Embryonic facial prominence (tissue), 1 donor: ENCODE data around the gene RARRES2.

Experiments used
- DNase-seq: peaks from one replicate; pipeline ENCODE4 v3.0.0-alpha.2; 2016; ENCODE audit errors: extremely low spot score

RARRES2 gene

DNA sequence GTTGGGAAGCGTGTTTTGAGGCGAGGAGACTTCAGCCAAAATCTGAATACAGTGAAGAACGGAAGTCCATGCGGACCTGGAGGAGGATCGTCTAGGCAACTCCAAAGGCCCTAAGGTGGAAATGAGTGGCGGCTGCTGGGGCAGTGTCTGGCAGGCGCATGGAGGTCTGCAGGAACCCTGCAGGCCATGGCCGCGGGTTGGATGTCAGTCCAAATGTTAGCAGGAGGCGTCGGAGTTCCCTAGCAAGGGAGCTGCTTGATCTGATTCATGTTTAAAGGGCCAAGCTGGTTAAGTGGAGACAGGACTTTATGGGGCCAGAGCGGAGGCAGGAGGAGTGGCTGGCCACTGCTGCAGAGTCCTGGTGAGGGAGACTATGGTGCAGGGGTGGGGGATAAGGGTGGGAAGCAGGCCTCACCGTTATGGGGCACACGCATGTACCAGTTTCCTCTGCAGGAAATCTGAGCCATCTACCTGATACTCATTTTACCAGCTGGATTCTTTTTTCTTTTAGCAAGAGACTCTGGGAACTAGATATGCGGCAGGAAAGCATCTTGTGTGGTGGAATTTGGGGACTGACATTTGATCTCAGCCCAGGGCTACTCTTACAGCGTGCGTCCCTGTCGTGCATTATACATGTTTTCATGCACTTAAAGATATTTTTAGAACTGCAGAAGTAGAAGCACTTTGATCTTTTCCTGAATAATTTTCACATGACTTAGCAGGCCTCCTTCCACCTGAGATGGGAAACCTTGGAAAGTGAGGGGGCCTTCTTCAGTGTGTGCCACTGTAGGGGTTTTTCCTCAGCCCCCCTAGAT, 20.6 kb upstream of the RARRES2 start:
- DNase-seq, result no peak

DNA sequence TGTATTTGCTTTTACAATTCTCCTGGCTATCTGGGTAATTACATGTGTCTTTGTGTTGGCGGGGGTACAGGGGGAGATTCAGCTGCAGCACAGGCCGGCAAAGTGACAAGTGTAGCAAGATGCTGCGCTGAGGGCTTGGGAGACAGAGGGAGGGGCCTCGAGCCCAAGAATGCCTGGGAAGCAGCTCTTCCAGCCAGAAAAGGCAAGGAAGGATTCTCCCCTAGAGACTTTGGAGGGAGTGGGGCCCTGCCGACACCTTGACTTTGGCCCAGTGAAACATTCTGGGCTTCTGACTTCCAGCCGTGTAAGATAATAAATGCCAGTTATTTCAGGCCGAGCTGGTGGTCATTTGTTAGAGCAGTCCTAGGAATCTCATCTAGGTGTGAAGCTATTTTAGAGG, 20.0 kb upstream of the RARRES2 start:
- no peak for DNase-seq

DNA sequence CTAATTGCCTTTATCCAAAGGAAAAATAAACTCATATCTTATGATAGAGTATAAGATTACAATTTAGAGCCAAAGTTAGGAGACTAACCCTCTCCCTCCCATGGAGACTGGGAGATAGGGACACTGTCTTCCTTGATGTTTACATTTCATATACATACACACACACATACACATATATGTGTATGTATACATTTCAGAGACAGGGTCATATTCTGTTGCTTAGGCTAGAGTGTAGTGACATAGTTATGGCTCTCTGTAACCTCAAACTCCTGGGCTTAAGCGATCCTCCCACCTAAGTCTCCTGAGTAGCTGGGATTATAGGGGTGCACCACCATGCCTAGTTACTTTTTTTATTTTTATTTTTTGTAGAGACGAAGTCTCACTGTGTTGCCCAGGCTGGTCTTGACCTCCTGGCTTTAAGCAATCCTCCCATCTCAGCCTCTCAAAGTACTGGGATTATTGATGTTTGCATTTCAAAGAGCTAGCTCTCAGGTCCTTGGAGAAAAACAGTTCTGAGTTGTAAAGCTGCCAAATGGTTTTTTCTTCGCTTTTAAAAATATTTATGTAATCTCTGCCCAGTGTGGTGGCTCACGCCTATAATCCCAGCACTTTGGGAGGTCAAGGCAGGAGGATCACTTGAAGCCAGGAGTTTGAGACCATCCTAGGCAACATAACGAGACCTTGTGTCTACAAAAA, 19.1 kb upstream of the RARRES2 start:
- no peak for DNase-seq

DNA sequence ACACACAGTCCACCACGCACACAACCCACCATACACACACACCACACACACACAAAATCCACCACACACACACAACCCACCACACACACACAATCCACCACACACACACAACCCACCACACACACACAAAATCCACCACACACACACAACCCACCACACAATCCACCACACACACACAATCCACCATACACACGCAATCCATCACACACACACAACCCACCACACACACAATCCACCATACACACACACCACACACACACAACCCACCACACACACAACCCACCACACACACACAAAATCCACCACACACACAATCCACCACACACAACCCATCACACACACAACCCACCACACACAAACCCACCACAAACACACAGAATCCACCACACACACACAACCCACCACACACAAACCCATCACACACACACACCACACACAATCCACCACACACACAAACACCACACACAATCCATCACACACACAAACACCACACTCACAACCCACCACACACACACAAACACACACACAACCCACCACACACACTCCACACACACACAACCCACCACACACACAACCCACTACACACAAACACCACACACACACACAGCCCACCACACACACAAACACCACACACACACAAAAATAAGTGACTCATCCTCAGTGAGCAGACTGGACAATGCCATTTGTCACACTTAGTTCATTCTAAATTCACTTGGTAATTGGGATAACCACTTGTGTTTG, 18.4 kb upstream of the RARRES2 start:
- DNase-seq, result no peak

DNA sequence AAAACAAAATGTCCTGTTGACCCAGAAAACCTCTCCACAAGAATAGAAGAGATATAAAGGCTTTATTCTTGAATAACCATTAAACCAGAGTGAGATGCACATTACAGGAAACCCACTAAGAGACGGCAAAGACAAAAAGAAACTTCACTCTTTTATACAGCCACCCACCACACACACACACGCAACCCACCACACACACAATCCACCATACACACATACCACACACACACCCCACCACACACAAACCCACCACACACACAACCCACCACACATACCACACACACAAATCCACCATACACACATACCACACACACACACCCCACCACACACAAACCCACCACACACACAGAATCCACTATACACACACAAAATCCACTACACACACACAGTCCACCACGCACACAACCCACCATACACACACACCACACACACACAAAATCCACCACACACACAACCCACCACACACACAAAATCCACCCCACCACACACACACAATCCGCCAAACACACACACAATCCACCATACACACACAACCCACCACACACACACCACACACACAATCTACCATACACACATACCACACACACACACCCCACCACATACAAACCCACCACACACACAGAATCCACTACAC, 17.7 kb upstream of the RARRES2 start:
- no peak for DNase-seq

DNA sequence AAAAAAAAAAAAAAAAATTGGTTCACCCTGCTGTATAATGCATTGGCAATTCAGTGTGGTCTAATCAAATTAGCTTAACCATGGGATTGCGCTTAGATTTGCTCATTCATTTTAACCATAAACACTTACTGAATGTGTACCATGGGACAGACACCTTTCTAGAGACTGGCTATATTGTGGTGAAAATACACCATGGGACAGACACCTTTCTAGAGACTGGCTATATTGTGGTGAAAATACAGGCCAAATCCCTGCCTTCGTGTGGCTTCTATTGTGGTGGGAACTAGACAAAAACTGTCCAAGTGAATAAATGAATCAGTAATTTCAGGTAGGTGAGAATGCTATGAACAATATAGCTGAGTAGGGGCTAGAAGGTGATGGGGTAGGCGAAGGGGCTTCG, 17.0 kb upstream of the RARRES2 start:
- DNase-seq, result no peak

DNA sequence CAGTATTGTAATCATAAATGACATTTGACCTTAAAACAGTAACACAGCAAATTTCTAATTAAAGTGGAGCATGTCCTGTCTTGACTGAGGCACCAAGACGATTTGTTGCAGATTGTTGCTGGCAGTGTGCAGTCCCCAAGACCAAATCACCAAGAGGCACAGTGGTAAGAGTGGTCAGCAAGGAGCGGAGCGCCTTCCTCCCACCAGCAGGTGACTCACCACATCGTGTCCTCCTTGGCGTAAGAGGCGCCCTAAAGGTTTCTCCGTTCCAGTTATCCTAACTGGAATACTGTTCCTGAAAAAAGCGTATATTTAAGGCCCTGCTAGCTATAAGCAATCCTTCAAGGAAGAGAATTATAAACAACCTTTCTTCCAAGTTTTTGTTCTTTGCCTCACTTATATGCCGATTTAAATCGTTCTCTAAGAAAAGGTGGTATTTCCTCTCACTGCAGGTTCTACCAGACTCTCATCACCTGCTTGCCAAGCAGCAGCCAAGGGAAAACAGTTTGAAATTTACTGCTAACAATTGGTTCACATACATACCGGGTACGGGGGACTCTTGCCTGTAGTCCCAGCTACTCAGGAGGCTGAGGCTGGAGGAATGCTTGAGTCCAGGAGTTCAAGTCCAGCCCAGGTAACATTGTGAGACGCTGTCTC, 16.5 kb upstream of the RARRES2 start:
- no peak for DNase-seq

DNA sequence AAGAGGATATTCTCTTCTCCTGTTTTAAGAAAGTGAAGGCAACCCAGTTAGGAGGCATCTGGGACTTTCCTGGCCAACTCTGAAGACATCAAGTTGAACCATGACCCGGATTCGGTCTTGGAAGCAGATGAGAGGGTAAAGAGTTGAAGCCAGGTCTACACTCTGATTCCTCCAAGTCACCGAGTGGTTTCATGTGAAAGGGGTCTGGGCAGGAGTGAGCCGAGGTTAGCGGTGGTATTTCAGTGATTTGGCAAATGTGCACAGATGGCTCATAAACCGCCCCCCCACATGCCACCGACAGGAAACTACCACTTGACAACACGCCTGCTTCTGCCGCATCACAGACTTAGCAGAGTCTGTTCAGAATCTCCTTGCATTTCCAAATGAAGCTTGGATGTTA, 15.8 kb upstream of the RARRES2 start:
- DNase-seq, result no peak

DNA sequence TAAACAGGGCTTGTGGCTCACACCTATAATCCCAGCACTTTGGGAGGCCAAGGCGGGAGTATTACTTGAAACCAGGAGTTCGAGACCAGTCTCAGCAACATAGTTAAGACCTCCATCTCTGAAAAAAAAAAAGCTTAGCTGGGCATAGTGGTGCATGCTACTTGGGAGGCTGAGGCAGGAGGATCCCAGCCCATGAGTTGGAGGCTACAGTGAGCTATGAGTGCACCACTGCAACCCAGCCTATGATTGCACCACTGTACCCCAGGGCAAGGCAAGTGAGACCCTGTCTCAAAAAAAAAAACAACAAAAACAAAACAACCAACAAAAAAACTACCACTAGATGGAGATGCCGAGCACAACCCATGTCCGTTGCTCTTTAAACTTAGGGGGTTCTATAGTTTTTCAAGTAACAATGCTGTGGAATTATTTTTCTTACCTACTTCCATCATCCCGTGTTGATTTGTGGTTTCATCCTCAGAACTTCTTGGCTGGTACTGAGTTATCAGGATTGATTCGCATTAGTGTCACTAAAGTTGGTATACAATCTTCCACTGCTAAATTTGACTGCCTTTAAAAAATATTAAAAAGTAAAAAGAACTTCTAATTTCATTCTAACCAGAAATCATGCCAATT, 15.0 kb upstream of the RARRES2 start:
- no peak for DNase-seq

DNA sequence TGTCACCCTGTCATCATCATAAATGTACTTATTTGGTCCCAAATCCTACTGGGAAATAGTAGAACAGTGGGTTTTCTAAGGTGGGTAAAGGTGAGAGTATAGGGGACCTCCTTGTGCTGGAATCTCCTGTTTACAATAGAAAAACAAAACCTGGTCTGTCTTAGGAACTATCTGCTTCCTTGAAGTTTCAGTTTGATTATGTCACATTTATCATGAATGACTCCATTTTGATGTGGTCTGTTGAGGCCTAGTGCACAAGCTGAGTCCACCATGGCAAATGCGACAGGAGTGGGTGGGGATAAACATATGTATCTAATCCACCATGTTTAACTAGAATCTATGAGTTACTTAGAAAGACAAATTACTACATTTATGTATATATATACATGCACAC, 14.2 kb upstream of the RARRES2 start:
- no peak for DNase-seq

DNA sequence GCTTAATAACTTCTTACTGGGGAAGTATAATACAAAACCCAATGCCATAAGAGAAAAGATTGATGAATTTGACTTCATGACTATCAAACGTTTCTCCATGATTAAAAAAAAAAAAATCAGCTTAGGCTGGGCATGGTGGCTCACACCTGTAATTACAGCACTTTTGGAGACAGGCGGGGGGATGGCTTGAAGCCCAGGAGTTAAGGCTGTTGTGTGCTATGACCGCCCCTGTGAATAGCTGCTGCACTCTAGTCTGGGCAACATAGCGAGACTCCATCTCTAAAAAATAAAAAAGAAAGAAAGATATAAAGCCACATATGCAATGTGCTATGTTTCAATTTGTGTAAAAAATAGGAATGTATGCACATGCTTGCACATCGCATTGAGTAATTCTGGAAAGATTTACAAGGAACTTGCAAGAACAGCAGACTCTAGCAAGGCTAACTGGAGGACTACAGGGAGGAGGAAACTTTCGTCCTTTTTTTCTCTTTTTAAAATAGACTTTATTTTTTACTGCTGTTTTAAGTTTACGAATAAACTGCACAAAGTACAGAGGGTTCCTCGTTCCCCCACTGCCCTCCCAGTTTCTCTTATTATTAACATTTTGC, 10.3 kb upstream of the RARRES2 start:
- no peak for DNase-seq

DNA sequence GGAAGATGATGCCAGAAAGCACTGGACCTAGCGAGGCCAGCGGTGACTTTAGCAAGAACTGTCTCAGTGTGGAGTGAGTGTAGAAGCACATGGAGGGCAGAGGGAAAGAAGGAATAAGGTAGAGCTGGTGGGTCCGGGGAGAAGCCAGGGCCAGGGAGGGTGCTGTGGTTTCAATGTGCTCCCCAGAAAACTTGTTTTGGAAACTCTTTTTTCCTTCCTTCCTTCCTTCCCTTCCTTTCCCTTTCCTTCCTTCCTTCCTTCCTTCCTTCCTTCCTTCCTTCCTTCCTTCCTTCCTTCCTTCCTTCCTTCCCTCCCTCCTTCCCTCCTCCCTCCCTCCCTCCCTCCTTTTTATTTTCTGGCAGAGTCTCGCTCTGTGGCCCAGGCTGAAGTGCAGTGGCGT, 5.5 kb upstream of the RARRES2 start:
- no peak for DNase-seq

DNA sequence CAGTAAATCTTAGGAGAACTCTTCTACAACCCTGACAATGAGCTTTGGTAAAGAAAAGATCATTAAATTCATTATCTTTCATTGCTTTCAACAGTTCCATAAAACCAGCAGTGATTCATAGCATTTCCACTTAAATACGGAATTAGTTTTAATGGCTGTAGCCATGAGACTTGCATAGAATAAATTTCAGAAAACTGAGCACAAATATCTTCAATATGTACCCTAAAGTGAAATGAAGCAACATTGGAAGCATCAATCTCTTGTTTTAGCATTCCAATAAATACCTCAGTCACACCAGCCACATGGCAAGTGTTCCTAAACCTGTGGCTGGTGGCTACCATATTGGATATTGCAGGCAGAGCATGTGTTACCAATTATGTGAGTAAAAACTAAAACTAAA, 3.6 kb upstream of the RARRES2 start:
- no peak for DNase-seq

DNA sequence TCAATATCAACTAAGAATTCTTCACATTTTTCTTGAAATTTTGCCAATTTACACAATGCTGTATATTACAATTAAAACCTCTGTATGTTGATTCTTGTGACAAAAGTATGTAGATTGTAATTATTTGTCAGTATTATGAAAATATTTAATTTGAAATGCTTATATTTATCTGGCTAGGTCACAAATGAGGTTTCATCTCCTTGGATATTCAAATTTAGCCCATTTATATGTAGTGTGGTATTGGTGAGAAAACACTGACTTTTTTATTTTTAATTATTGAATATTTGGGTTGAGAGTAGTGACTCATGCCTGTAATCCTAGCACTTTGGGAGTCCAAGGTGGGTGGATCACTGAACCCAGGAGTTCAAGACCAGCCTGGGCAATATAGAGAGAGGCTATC, 2.9 kb upstream of the RARRES2 start:
- no peak for DNase-seq

DNA sequence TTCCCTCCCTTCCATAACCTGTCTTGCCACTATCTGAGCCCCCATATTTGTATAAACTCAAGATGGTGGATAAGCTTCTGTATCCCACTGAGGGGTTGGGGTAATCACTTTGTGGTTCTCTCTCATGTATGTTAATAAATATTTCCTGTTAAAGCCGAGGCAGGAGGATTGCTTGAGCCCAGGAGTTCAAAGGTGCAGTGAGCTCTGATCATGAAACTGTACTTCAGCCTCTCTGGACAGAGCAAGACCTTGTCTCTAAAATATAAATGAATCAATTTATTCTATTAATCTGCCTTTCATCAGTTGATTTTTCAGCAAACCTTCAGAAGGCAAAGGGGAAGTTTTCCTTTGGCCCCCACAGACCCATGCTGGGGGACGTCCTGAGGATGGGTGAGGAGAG, 1.8 kb upstream of the RARRES2 start:
- DNase-seq, result no peak

DNA sequence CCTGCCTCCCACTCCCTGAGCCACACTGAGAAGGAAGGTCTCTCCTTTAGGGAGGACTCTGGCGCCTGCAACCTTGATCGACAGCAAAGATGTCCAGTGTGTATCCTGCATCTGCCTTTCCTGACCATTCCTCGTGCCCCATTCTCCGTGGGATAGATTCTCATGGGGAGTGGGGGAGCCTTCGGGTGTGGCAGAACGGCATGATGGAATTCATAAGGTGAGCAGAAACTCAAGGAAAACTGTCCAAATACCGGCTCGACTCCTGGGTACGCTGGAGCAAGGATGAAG, 636 bp upstream of the RARRES2 start:
- no peak for DNase-seq

DNA sequence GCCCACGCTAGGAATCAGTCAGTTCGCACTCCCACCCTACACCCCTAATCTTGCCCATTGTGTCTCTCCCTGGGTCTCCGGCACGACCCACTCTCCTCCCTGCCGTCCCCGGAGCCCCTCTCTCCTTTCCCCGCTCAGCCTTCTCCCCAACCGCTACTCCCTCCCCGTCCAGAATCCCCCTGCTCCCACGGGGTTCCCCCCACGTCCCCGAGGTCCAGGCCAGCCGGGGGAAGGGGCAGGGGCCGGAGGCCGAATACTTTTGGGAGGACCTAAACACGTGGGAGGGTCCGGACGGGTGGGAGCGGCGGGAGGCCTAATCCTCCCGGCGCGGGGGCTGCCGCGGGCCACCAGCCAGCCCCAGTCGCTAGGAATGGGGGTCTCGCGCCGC, 560 bp downstream of the RARRES2 start:
- no peak for DNase-seq

DNA sequence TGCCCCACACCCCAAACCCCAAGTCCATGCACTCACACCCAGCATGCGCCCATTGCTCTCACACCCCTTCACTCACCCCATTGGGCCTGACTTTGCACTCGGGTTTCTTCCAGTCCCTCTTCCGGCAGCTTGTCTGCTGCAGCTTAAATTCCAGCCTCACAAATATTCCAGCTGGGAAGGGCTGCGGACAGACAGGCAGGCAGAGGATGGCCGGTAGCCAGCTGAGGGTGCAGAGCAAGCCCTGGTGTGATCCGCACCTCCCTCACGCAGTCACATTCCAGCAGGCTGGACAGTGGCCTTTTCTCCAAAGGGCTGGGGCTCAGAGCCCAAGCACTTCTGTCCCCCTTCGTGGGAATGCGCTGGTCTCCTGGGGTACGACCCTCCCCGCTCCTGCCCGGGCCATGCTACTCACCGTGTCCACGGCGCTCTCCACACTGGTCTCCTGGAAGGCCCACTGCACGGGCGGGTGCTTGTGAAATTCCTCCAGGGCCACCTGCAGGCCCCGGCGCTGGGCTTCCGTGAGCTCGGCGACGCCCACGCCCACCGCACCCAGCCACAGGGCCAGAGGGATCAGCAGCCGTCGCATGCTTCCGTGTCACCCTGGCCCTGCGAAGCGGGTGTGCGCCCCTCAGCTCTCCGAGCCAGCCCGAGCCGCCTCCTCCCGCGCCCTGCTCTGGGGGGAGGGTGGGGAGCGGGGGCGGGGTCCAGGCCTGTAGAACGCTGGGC, 1.2 kb downstream of the RARRES2 start:
- DNase-seq, result no peak

DNA sequence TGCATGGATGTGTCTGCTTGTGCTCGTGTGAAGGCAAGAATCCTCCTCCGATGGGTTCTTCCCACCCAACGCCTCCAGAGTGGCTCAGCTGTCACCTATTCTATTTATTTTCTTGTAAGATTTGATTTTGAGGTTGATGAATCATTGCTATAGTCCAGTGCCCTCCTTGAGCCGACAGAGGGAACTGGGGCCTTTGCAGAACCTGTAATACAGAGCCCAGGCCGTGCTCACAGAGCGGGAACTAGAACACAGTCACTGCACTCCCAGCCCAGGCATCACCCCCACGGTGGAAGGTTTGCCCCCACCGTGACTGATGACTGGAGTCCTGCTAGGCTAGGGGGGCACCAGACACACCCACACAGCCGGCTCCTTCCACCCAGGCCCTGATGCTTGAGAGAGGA, 2.0 kb downstream of the RARRES2 start:
- no peak for DNase-seq

DNA sequence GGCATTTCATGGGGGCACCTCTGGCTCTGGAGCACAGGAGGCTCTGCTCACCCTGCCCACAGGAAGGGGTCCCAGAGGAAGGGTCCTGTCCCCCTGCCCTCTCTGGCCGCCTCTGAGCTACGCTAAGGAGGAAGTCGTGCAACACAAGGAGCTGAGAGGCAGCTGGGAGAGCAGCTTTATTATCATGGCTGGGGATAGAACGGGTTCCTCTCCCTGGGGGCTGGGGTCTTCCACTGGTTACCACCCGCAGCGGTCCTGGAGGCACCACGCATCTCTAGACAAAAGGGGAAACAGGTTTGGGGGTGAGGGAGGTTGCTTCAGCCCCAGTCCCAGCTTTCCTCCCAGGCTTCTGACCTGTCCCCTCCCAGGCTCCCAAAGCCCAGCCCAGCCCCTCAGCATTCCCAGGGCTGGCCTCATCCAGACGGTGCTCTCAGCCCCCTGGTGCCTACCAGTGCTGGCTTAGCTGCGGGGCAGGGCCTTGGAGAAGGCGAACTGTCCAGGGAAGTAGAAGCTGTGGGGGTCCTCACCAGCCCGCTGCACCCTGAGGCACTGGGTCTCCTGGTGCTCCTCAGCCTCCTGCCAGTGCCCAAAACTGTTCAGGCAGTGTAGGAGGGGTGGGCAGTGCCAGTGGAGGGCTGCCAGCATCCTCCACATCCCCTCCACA, 3.1 kb downstream of the RARRES2 start:
- no peak for DNase-seq
